ENCODE measurements around the gene ST14.
A peak's percentile ranks its signal among the peaks of the same experiment; 100 is the strongest.

ST14 gene

GRCh38 chr11:130212431-130212961 is 52.9 kb downstream of the ST14 start:
- TF ChIP-seq TAF1 (IDR thresholded peaks at IDR 0.05; ENCODE audit: borderline replicate concordance, insufficient read depth, low read length) (no peak), FOXP2 (optimal IDR thresholded peaks at IDR 0.05; ENCODE audit: borderline replicate concordance, extremely low read depth, extremely low read length, insufficient read depth) (no peak), REST (IDR thresholded peaks at IDR 0.05; ENCODE audit: insufficient read depth in 1 of 2, low read depth in 2 of 2, low read length in 2 of 2) (no peak), SIN3A (IDR thresholded peaks at IDR 0.05; ENCODE audit: borderline replicate concordance, insufficient read depth, low read length) (no peak), POLR2AphosphoS5 (IDR thresholded peaks at IDR 0.05; ENCODE audit: low read depth, low read length) (no peak)

GRCh38 chr11:130213143-130213978 is 53.8 kb downstream of the ST14 start:
- TF ChIP-seq SIN3A (IDR thresholded peaks at IDR 0.05; ENCODE audit: borderline replicate concordance, insufficient read depth, low read length) (no peak), TAF1 (IDR thresholded peaks at IDR 0.05; ENCODE audit: borderline replicate concordance, insufficient read depth, low read length) (no peak), POLR2AphosphoS5 (IDR thresholded peaks at IDR 0.05; ENCODE audit: low read depth, low read length) (no peak), FOXP2 (optimal IDR thresholded peaks at IDR 0.05; ENCODE audit: borderline replicate concordance, extremely low read depth, extremely low read length, insufficient read depth) (peak; percentile 82), REST (IDR thresholded peaks at IDR 0.05; ENCODE audit: insufficient read depth in 1 of 2, low read depth in 2 of 2, low read length in 2 of 2) (no peak)

- no peak for TF ChIP-seq POLR2AphosphoS5 (IDR thresholded peaks at IDR 0.05; ENCODE audit: low read depth, low read length)
- TF ChIP-seq TAF1 (IDR thresholded peaks at IDR 0.05; ENCODE audit: borderline replicate concordance, insufficient read depth, low read length) = no peak
Observed at GRCh38 chr11:130213979-130214281, 54.3 kb downstream of the ST14 start.

- TF ChIP-seq POLR2AphosphoS5 (IDR thresholded peaks at IDR 0.05; ENCODE audit: low read depth, low read length) (no peak), REST (IDR thresholded peaks at IDR 0.05; ENCODE audit: insufficient read depth in 1 of 2, low read depth in 2 of 2, low read length in 2 of 2) (no peak), TAF1 (IDR thresholded peaks at IDR 0.05; ENCODE audit: borderline replicate concordance, insufficient read depth, low read length) (no peak), FOXP2 (optimal IDR thresholded peaks at IDR 0.05; ENCODE audit: borderline replicate concordance, extremely low read depth, extremely low read length, insufficient read depth) (no peak)
Observed at GRCh38 chr11:130214861-130215530, 55.4 kb downstream of the ST14 start.

GRCh38 chr11:130215531-130216220 is 56.1 kb downstream of the ST14 start:
- TF ChIP-seq POLR2AphosphoS5 (IDR thresholded peaks at IDR 0.05; ENCODE audit: low read depth, low read length) (no peak), FOXP2 (optimal IDR thresholded peaks at IDR 0.05; ENCODE audit: borderline replicate concordance, extremely low read depth, extremely low read length, insufficient read depth) (no peak), TAF1 (IDR thresholded peaks at IDR 0.05; ENCODE audit: borderline replicate concordance, insufficient read depth, low read length) (no peak), REST (IDR thresholded peaks at IDR 0.05; ENCODE audit: insufficient read depth in 1 of 2, low read depth in 2 of 2, low read length in 2 of 2) (no peak), SIN3A (IDR thresholded peaks at IDR 0.05; ENCODE audit: borderline replicate concordance, insufficient read depth, low read length) (no peak)
